ENCODE data around the gene C2orf49. TPM values are rescaled to one million over a fixed set of nuclear protein-coding genes. Genes with fewer than 3 reads are reported as not detected.

C2orf49 gene
- total RNA-seq, 1 donor from 2014 or later, result 27.2 TPM

DNA sequence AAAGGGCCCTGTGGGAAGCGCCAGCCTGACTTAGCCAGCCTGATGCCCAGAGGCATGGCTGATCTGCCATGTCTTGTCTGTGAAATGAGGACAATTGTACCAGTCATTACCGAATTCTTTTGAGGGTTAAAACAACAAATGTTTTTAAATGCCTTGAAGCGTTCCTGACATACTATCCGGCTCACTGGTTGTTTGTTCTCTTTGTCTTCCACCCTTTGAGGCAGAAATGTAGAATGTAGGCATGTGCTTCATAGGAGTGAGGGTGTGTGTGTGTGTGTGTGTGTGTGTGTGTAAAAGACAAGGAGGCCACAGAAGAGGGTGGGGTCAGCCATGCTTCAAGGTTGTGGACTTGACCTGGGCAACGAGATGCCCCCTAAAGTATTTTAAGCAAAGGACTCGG, 43.3 kb upstream of the C2orf49 start:
- H3K27ac Mint-ChIP-seq, result no peak overlapping the region
- no peak for DNase-seq (ENCODE audit: low spot score, unreplicated experiment)
- TF ChIP-seq, protein P1, sequence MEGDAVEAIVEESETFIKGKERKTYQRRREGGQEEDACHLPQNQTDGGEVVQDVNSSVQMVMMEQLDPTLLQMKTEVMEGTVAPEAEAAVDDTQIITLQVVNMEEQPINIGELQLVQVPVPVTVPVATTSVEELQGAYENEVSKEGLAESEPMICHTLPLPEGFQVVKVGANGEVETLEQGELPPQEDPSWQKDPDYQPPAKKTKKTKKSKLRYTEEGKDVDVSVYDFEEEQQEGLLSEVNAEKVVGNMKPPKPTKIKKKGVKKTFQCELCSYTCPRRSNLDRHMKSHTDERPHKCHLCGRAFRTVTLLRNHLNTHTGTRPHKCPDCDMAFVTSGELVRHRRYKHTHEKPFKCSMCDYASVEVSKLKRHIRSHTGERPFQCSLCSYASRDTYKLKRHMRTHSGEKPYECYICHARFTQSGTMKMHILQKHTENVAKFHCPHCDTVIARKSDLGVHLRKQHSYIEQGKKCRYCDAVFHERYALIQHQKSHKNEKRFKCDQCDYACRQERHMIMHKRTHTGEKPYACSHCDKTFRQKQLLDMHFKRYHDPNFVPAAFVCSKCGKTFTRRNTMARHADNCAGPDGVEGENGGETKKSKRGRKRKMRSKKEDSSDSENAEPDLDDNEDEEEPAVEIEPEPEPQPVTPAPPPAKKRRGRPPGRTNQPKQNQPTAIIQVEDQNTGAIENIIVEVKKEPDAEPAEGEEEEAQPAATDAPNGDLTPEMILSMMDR (IDR thresholded peaks at IDR 0.05; ENCODE audit: unreplicated experiment), result no peak
- no peaks in the 10 kb centered on the region for H3K9me3 Mint-ChIP-seq (ENCODE audit: low read depth)
- no peaks in the 10 kb centered on the region for H3K27me3 Mint-ChIP-seq
- peaks cover 13% of the 10 kb centered on the region for H3K4me1 Mint-ChIP-seq (ENCODE audit: low read depth)
- peaks cover 17% of the 10 kb centered on the region for H3K36me3 Mint-ChIP-seq (ENCODE audit: insufficient read depth)
- no peak overlapping the region for H3K4me3 Mint-ChIP-seq (ENCODE audit: low read depth)

DNA sequence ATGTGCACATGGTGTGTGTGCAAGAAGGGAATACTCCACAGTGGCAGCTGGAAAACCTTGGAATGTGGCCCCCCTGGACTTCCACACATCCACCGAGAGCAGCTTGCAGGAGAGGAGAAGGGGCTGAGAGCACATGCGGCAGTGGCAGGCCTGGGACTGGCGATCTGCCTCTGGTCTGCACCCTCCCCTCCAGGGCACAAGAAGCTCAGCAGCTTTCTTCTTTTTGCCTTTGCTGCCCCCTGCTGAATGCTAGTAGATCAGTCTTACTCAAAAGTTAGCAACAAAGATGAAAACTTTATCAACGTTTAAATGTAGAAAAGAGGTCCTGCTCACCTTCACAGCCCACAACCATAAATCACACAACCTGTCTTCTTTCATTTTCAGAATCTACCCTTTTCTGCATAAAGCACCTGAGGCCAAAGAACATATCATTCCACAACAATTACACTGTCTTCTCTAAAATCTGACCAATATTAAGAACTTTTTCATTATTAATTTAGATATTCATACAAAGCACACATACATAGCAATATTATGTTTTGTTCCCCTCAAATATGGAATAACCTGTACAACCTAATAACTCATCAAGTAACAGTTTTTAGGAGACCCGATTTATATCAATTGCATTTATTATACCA, 42.4 kb upstream of the C2orf49 start:
- Mint-ChIP-seq H3K27me3 (no peaks in the 10 kb centered on the region), H3K9me3 (ENCODE audit: low read depth) (no peaks in the 10 kb centered on the region), H3K27ac (no peak overlapping the region), H3K4me3 (ENCODE audit: low read depth) (no peak overlapping the region), H3K36me3 (ENCODE audit: insufficient read depth) (peaks cover 17% of the 10 kb centered on the region), H3K4me1 (ENCODE audit: low read depth) (peaks cover 13% of the 10 kb centered on the region)
- DNase-seq (ENCODE audit: low spot score, unreplicated experiment), result peak; percentile 47
- TF ChIP-seq, protein P1 (IDR thresholded peaks at IDR 0.05; ENCODE audit: unreplicated experiment), result peak; percentile 67

DNA sequence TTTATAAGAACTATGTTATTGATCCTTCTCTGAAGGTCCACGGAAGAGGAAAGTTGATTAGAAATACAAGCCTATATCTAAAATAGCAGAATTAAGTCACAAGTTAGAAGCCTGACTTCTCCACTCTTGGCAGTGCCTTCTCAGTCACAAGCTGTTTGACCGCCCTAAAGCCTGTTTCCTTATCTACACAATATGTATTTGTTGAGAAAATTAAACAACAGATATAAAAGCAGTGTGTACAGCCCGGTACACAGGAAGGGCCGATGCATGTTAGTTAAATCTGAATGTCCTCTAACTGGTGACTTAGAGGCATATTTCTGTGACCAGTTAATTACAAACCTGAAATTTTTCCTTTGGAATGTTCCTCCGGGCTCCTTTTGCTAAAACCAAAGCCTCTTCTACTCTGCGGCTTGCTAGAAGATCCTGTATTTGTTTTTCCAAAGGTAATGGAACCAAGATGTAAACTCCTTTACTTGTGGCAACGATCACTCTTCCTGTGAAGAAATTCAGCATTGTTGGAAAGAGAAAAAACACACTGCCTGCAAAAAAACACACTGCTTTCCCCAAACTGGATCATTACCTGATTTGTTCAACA, 41.2 kb upstream of the C2orf49 start:
- Mint-ChIP-seq H3K9me3 (ENCODE audit: low read depth) (no peaks in the 10 kb centered on the region), H3K4me1 (ENCODE audit: low read depth) (peaks cover 13% of the 10 kb centered on the region), H3K4me3 (ENCODE audit: low read depth) (no peak overlapping the region), H3K36me3 (ENCODE audit: insufficient read depth) (peaks cover 15% of the 10 kb centered on the region), H3K27ac (peak overlapping the region; percentile 62), H3K27me3 (no peaks in the 10 kb centered on the region)
- TF ChIP-seq, protein P1 (IDR thresholded peaks at IDR 0.05; ENCODE audit: unreplicated experiment), result no peak
- no peak for DNase-seq (ENCODE audit: low spot score, unreplicated experiment)

DNA sequence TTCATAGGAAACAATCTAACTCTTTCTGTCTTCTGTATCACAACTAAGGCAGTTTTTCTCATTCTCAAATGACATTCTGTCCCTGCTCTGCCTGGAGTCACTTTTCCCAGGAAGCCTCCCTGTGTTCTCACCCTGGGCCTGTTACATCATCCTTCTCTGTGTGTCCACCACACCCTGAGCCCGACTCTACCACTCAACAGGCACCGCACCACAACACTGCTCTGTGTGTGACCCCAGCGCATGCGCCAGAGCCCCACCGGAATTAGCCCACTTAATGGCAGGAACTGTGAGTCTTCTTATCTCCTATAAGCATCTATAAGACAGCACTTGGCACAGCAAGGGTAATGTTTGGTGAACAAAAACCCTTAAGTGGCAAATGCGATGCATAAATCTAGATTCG, 40.1 kb upstream of the C2orf49 start:
- DNase-seq (ENCODE audit: low spot score, unreplicated experiment), result no peak
- Mint-ChIP-seq H3K9me3 (ENCODE audit: low read depth) (no peaks in the 10 kb centered on the region), H3K36me3 (ENCODE audit: insufficient read depth) (peaks cover 9% of the 10 kb centered on the region), H3K27ac (no peak overlapping the region), H3K4me3 (ENCODE audit: low read depth) (no peak overlapping the region), H3K4me1 (ENCODE audit: low read depth) (peaks cover 13% of the 10 kb centered on the region), H3K27me3 (no peaks in the 10 kb centered on the region)
- TF ChIP-seq, protein P1 (IDR thresholded peaks at IDR 0.05; ENCODE audit: unreplicated experiment), result no peak

DNA sequence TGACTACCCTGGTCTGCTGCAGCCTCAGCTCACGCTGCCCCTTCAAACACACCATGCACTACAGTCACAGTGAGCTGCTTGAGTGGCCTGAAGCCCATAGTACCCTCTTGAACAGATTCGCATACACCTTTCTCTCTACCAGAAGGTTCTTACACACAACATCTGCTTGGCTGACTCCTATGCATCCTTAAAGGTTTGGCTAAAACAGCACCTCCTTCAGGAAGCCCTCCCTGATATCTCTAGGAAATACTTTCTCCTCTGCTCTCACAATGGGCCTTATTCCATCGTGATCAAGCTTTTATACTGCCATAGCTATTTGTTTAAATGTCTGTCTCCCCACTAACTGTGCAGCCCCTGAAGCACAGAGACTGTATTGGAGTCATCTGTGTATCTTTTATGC, 39.3 kb upstream of the C2orf49 start:
- TF ChIP-seq, protein P1 (IDR thresholded peaks at IDR 0.05; ENCODE audit: unreplicated experiment), result no peak
- H3K9me3 Mint-ChIP-seq (ENCODE audit: low read depth), result no peaks in the 10 kb centered on the region
- no peaks in the 10 kb centered on the region for H3K27me3 Mint-ChIP-seq
- no peak overlapping the region for H3K27ac Mint-ChIP-seq
- peaks cover 9% of the 10 kb centered on the region for H3K36me3 Mint-ChIP-seq (ENCODE audit: insufficient read depth)
- DNase-seq (ENCODE audit: low spot score, unreplicated experiment), result no peak
- H3K4me1 Mint-ChIP-seq (ENCODE audit: low read depth), result peaks cover 13% of the 10 kb centered on the region
- no peak overlapping the region for H3K4me3 Mint-ChIP-seq (ENCODE audit: low read depth)
